GM18498 (cell line): ENCODE measurements around the gene HTRA2.

Experiments
- ATAC-seq: cut with Tn5 transposase; IDR thresholded peaks from one replicate; pipeline ENCODE4 v1.9.1; 2021; ENCODE audit warnings: mild to moderate bottlenecking, moderate library complexity; ENCODE audit not compliant: unreplicated experiment

The HTRA2 gene

GRCh38 chr2:74499940-74500577, 29.7 kb upstream of the HTRA2 start:
- no peak for ATAC-seq

DNA sequence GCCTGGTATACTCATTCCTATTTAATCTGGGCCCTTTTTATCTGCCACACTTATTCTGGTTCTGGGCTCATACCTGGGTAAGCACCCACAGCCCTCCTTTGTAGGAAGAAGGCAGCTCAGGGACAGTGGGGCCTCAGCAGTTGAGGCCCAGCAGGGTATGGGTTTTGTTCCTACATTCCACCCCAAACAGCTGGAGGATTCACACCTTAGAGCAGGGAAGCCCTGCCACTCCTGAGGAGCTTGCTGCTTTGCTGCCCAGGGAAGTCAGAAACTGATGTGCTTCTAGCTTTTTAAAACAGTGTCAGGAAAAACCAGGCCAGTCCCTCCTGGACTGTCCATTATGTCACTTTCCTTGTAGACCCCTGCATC, 29.2 kb upstream of the HTRA2 start:
- ATAC-seq = no peak

DNA sequence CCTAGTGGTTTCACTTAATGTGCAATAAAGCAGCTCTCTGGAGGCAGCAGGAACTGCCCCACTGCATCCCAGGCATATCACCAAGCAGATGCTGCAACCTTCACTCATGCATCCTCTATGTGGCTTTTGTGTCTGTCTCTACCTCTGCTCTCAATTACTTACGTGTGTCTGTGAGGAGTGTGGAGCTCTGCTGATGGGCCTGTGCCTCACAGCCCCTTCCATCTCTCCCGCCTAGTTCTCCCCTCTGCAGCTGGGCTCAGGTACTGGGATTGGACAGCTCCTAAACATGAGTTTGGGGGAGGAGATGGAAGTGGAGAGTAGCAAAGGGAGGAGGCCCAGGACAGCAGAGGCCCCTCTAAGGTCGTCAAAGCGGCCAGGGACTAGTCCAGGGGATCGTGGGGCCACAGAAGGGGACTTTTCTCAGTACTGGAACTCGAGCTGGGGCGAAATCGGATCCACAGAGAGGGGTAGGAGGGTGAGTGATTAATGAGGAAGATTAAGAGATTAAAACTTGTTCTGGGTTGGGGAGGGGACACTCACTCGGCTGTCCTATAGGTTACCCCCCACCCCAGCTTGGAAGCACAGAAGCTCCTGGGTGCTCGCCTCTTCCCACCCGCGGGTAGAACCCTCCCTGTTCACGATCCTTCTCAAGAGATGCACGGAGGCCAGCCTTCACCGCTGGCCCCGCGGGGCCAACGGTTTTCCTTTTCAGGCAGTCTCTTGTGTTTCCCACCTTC, 28.2 kb upstream of the HTRA2 start:
- ATAC-seq = no peak

DNA sequence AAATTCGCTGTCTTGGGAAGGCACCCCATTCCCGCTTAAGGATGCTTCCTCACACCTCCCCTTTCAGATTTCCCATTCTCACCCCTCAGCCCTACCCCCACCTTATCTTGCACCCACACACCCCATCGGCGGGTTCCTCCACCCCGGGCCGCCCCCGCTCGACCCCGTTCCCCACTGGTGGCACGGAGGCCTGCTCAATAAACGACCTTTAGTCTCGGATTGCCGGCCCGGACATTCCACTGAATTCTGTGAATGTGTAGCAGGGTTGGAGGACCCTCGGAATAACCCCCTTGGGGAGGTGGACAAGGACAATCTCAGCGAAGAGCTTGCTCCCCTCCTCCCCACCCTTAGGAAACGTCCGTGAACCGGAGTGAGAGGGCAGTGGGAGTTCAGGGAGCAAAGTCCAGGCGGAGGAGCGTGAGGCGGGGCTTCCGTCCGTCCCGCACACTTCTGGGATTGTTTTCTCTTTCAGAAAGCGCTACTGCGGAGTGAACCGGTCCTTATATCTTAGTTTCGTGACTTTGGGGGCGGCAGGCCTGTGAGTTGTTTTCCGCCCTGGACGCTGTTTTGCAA, 27.5 kb upstream of the HTRA2 start:
- no peak for ATAC-seq

- ATAC-seq = peak; percentile 45
Measured at GRCh38 chr2:74502720-74503505, 26.8 kb upstream of the HTRA2 start.

DNA sequence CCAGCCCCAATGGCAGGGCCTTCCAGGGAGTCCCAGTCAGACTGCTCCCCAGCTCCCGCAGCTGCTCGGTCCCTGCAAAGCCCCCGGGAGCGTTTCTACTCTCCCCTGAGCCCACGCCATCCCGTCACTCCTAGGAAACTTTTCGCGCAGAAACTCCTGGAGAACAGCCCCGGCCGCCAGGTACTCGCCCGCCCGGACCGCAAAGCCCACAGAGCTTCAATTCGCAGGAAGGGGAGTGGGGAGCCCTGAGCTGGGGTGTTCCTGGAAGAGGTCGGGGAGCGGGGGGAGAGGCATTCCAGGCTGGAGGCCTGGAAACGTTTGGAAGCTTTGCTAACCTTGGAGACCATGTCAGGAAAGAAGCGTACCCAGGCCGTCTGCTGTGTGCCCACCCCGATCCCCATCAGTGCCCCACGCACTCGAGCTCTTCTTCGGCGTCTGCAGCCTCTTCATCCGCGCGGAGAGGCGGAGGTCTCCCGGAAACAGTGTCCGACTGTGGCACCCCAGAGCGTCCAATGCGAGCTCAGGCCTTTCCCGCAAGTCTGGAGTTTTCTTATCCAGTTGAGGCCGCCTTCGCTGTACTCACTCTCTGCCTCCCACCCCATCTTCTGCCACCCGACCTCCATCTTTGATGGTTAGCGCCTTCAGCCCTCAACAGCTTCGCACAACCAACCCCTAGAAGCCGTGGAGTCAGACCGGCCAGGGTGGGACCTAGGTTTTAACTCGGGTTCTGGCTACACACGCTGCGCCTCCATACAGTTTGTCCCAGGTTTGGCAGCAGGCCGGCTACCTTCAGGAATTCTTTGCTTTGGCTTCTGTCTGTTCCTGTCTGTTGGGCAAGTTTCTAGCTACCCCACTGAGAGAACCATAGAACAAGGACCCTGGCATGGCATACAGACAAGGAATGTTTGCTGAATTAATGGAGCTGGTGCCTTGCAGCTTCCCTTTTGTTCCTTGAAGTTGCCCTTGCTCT, 25.9 kb upstream of the HTRA2 start:
- no peak for ATAC-seq

GRCh38 chr2:74504591-74504990, 25.1 kb upstream of the HTRA2 start:
- no peak for ATAC-seq

DNA sequence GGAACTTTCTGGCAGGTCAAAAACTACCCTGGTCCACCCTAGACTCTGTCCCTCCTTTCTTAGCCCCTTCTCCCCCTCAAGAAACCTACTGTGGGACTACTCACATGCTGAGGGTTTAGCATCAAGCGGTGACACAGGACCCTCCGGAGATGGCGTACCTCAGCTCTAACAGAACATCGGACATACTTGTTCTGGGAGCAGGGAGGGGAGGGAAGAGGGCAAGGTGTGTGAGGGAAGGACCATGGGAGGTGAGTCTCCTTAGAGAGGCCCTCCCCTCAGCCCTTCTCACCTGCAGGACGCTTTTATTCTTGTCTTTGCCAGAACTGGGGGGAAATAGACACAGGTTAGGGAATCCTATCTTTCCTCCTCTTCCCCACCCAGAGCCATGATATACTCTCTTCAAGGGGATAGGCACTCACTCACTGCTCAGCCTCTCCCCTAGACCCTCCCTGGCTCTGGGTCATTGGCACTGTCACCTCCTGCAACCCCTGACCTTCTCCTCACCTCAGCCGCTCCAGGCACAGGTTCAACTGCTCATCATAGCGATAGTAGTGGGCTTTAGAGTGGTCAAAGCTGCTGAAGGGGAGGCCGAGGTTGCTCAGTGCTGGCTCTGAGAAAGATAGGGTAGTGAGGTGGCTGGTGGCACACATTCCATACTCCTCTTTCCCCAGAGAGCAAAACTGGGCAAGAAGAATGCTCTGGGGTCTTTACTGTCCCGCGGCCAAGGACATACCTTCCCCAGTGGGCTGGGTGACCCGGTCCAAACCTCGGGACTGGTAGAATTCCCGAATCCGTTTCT, 24.1 kb upstream of the HTRA2 start:
- no peak for ATAC-seq

DNA sequence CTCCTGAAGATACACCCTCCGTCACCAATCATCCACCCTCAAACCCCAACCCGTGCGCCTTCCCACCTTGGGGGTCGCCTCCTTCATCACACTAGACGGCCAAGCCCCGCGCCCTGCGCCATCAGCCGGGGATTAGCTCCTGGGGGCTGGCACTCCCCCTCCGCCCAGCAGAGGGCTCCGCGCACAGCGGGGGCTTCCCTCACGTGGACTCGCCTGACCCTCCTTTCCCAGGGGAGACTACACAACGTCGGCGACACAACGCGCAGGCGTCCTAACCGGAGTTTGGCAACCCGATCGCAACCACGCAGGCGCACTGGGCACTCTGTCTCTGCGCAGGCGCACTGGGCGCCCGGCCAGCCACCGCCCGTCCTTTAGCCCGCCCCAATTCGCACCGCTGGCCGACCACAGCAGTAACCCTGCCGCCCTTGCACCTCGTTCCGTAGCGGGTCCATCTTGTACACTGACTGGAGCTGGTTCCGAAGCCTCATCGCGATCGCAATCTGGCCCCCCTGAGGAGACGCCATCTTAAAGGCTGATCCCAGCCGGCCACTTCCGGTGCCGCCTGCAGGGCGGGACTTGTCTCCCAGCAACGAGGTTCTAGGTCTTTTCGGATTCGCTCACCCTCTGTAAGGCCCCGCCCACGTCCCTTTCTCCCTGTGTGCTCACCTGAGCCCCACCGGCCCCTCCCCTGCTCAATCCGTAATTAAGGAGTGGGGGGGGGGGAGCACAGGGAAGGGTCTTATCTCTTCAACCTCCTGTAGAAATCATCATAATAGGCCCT, 22.4 kb upstream of the HTRA2 start, which contains the start of gene PCGF1:
TSS of gene PCGF1 (minus strand) at position 551 of the 781 bp plus-strand sequence. CDS start at position 524, 27 bp downstream.
- peak; percentile 85 for ATAC-seq

- ATAC-seq = peak; percentile 12
Measured at GRCh38 chr2:74507926-74508520, 21.7 kb upstream of the HTRA2 start.

DNA sequence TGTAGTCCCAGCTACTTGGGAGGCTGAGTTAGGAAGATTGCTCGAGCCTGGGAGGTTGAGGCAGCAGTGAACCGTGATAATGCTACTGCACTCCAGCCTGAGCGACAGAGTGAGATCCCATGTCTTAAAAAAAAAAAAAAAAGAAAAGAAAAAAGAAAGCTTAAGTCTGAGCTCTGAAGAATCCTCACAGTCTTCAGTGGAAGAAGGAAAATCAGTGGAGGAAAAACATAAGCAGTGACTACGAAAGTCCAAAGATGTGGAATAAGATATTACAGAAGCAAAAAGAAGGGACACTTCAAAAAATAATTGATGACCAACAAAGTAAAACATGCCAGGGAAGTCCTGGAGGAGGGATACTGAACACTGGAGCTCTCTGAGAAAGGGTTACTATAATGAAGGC, 19.5 kb upstream of the HTRA2 start:
- no peak for ATAC-seq

DNA sequence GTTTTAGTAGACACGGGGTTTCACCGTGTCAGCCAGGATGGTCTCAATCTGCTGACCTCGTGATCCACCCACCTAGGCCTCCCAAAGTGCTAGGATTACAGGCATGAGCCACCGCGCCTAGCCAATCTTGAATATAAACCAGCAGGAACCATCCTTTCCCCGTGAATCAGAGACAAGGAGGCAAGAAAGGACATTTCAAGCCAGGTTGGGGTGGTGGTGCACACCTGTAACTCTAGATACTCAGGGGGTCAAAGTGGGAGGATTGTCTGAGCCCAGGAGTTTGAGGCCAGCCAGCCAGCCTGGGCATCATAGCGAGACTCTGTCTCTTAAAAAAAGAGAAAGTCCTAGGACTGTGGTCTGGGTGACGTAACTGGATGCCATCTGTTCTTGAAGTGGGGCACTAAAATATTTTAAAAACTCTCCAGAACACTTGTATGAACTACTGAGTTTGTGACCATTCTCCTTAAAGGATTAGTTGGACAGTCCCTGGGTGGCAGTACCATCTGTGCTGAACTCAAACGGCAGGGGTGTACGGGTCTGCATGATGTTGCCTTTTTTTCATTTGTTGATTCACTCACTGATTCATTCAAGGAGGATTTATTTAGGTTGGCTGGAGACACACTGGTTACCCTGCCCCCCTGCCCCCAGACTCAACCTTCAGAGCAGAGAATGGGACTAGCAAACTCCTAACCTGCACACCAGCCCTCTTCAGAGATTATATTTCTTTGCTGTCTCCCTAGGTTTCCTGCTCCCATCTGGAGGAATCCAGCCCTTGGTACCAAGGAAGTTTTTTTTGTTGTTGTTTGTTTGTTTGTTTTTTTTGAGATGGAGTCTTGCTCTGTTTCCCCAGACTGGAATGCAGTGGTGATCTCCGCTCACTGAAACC, 18.4 kb upstream of the HTRA2 start:
- ATAC-seq = no peak

- ATAC-seq = no peak
Measured at GRCh38 chr2:74512744-74513604, 16.8 kb upstream of the HTRA2 start.

DNA sequence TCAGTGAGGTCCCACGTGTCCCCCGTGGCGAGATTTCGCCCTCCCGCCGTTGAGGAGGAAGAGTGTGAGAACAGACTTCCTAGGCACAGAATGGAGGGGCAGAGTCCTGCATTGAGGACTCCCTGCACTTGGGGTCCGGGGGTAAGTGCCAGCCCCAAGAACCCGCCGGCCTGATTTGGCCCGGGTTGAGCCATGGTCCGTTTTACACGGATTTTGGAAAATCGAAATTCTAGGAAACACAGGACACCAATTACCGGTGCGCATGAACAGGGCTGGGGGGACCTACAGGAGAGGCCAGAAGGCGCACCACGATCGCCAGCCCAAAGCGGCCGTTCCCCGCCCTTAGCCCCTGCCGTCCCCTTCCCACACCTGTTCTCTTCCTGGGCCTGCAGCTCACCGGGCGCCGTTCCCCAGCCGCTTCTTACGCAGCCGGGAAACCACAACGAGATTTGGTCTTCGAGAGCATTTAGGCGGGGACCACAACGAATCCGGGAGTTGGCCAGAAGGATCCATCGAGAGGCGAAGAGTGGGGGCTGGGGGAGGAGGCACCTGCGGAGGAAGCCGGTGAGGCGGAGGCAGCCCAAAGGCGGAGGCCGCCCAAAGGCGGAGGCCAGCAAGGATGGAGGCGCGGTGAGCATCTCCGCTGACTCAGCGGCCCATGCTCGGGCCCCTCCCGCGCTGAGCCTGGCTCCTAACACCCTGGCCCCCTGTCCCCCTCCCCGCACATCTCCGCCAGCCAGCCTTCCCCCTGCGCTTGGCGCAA, 15.9 kb upstream of the HTRA2 start:
- no peak for ATAC-seq

DNA sequence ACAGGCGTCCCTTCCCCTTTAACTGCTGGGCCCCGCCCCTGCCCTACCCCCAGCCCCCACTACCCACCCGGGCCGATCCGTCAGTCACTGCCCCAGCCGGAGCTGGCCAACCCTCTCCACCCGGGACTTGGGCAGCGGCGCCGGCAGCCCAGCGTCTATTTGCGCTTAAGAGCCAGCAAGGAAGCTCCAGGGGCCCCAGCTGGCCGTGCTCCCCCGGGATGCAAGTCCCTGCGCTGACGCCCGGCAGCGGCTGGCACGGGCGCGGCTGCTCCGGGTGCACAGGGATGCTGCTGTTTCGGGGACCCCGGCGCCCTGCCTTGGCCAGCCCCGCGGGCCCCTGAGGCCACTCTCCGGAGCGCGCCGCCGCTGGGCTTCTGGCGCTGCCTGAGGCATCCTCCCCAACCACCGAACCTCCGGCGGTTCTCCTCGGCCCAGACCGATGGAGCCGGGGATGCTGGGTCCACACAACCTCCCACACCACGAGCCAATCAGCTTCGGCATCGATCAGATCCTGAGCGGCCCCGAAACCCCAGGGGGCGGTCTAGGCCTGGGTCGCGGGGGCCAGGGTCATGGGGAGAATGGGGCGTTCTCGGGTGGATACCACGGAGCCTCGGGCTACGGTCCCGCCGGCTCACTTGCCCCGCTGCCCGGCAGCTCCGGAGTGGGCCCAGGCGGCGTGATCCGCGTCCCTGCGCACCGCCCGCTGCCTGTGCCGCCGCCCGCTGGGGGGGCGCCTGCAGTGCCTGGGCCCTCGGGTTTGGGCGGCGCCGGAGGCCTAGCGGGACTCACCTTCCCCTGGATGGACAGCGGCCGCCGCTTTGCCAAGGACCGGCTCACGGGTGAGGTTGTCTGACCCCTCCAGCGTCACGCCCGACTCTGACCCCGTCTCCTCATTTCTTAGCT, 15.1 kb upstream of the HTRA2 start, which contains the start of gene TLX2:
TSS of gene TLX2 (plus strand) at position 83 of the 903 bp plus-strand sequence. CDS start at position 440, 357 bp downstream.
- no peak for ATAC-seq
